UCSD-AML1 (cell line): ENCODE data around the gene CRABP2.

Experiments
- DNase-seq: peaks from one replicate; lab custom pipeline; 2025; ENCODE audit not compliant: unreplicated experiment; lab: John Stamatoyannopoulos, UW

Gene CRABP2

DNA sequence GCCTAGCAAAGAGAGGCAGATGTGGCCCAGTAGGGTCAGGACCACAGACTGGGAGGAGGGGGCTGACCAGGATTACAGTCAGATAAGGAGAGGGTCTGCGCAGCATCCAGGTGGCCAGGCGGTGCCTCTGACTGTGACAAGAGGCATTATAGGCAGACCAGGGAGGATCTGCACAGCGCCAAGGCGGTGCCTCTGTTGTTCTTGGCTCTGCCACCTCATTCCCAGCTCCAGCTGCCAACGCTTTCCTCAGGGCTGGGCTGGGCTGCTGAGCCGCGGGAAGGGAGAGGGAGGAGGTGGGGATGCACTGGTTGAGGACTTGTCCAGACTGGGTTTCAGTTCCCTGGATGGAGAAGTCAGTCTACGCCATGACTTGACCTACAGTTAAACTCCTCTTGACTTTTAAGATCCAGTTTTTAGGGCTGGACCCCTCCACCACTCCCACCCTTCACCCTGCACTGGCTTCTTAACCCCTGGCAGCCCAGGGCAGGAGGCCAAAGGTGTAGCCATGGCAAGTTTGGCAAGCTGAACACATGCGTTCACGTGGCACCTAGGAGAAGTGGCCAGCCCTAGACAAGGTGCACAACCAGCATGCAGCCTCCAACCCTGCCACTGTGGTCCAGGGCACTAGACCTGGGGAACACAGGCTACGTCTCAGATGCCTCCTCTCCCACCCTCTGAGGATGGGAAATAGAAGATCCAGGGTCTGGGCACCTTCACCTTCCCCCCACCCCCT is 4.5 kb upstream of the CRABP2 start:
- no peak for DNase-seq

DNA sequence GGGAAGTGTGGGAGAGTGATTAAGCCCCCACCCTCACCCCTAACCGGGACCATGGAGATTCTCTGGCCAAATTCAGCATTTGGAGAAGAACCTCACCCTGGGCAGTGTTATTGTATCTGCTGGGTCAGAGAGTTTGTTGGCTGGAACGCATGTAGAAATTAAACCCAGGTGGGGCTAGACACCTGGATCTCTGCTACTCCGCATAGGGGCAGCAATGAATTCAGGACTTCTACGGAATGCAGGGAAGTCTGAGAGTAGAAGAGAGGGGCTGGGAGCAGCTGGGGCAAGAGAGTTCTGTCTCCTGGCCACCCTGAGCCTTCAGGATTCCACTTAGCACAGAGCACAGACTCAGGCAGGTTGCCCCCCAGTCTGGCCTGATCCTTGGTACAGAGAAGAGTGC is 3.6 kb upstream of the CRABP2 start:
- DNase-seq: no peak

- no peak for DNase-seq
Observed at GRCh38 chr1:156708218-156708661, 2.9 kb upstream of the CRABP2 start.

DNA sequence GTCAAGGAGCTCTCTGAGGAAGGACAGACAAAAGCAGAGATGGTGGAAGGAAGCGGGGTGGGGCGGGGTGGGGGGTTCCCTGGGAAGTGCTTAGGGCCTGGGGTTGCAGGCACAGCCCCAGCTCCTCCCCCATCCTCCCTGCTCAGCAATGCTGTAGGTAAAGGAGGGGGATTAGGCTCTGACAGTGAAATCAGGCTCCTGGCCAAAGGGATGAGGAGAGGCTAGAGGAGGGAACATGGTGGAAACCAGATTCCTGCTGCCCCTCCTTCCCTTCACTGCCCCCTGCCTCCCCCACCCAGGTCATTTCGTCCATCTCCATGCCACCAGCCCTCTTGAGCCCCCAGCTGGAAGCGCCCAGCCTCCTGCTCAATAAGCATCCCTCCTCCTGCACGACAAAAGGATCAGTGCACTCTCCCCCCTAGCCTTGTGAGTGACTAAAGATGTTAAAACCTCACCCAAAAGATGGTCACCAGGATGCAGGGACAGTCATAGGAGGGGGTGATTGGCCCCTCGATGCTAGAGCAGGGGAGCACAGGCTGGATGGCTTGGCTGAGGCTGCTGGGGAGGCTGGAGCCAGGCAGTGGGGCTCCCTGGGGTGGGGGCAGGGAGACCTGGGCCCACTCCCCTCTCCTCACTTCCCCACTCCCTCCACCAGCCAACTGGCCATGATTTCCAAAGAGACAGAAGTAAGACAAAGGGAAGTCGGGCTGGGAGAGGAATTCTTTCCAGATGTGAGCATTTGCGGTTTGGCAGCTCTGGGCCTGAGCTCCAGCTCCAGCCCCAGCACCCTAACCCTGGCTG is 2.2 kb upstream of the CRABP2 start:
- no peak for DNase-seq

GRCh38 chr1:156706657-156707416 is 1.5 kb upstream of the CRABP2 start:
- DNase-seq: no peak

DNA sequence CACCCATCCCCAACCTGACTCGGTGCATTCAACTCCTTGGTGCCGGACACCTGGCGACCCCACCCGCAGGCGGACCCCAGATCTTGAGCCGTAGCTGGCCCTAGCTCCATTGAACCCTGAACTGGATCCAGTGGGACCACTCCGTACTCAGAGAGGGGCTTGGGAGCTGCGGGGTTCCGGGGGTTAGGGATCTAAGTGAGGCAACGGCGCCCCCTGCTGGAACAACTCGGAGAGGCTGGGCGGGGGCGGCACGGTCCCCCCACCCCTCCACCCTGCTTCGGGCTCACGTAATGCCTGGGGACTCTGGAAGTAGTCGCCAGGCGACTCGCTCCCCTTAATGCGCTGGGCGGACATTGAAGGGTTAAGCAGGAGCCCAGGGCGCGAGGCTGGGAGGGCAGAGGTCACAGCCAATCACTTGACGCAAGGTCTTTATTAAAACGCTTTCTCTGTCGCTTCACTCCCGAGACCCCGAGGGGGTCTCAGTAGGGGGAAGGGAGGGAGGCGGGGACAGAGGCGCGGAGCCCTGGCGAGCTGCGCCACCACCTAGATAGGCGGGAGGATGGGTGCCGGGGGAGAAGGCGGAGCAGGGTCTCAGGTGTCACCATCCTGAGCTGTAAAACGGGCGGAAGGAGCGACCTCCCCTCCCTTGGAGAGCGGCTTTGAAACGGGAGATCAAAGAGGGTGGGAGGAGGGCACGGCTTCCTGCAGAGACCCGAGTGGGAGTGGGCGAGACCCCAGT is 704 bp upstream of the CRABP2 start:
- peak; percentile 62 for DNase-seq

- DNase-seq: no peak
Observed at GRCh38 chr1:156704930-156705320, 458 bp downstream of the CRABP2 start.

DNA sequence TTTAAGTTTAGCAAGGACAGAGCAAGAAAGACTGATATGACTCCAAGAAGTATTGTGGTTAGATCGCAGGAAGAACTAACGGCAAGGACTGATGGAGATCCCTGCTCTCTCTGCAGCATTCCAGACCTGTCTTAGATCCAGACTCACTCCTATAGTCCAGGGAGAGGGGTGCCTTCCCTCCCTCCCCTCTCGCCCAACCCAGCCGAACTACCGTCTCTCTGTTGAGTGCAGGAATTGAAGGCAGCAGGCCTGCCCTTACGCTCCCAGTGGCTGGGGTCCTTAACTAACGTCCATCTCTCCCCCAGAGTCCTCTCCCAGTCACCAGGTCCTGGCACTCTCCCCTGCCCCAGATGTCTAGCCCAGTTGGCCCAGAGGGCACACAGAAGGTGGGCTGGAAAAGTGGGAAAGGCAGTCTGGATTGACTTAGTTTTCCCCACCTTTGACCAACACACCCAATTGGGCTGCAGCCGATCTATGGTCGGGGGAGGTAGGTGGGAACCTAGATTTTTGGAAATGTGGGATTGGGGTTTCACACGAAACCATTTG is 1.1 kb downstream of the CRABP2 start:
- DNase-seq: no peak

GRCh38 chr1:156703741-156704140 is 1.6 kb downstream of the CRABP2 start:
- DNase-seq: no peak

- no peak for DNase-seq
Observed at GRCh38 chr1:156703336-156703735, 2.0 kb downstream of the CRABP2 start.

DNA sequence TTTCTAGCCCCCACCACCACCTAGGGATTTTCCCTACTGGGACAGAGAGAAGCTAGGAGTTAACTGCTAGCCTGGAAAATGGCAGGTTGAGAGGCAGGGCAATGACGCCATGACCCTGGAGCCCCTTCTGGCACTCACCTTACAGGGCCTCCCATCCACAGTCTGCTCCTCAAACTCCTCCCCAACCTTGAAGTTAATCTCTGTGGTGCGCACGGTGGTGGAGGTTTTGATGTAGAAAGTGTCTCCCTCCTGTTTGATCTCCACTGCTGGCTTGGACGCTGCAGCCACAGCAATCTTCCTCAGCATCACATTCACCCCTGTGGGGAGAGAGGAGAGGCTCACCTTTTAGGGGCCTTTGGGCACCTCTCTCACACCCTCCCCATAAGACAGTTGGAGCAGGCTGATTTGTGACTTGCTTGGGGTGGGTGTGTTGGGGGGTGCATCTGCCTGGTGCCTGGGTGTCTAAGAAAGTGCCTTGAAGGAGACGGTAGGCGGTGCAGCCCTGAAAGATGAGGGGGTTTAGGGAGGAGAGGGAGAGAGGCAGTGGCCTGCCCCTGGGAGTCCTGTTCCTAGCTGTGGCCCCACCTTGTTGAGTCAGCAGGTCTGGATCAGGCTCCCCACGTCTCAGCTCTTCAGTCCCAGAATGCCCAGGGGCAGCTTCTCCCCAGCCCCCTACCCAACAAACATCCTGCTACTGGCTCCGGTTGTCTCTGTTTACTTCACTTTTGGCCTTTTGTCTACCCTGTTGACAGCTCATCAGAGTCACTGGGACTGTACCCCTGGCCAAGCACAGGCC is 4.4 kb downstream of the CRABP2 start:
- no peak for DNase-seq

- DNase-seq: no peak
Observed at GRCh38 chr1:156698995-156699394, 6.4 kb downstream of the CRABP2 start.

DNA sequence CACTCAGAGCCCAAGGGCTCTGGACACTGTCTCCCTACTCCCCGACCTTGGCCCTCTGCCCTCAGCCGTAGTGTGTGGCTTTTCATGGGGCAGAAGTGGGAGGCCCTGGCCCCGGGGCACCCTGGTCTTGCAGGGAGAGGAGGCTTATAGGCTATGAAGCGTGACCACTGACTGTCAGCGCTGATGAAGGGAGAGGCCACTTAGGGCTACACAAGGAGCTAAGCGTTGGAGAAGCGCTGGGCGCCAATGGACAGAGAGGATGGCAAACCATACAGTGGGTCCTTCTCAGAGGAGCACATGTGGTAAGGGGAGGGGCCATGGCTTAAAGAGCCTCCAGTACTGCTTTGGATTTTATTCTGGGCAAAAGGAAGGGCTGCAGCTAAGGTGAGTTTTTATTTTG is 7.9 kb downstream of the CRABP2 start:
- no peak for DNase-seq

GRCh38 chr1:156696755-156697154 is 8.6 kb downstream of the CRABP2 start:
- DNase-seq: no peak

DNA sequence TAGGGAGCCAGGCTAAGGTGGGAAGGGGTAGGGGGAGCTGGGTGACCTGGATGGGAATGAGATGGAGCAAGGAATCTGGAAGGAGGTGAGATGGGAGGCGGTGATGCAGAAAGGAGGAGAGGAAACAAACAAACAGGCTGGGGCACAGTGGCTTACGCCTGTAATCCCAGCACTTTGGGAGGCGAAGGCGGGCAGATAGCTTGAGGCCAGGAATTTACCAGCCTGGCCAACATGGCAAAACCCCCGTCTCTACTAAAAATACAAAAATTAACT is 10.8 kb downstream of the CRABP2 start:
- no peak for DNase-seq

GRCh38 chr1:156693848-156694689 is 11.3 kb downstream of the CRABP2 start:
- peak; percentile 34 for DNase-seq

GRCh38 chr1:156692925-156693847 is 12.2 kb downstream of the CRABP2 start:
- peak; percentile 44 for DNase-seq

DNA sequence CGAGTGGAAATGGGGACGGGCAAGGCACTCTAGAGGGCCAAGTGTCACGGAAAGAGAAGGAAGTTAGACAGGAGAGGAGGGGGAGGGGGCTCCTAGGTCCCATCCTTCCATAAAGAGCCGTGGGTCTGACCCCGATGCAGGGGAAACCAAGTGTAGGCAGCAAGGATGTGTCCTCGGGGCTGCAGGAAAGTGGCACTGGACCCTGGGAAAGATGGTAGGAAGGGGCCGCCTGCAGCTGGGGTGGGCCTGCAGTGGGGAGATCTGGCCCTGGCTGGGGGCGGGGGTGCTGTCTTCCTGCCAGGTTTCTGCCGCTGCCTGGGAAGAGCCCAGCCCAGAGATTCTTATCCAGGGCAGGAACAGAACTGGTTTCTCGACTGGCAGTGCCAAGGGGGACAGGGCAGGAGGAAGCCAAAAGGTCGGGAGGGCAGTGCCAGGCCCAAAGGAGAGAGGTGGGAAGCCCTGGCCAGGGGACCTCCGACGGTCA is 12.9 kb downstream of the CRABP2 start:
- no peak for DNase-seq
